ENCODE data around the gene ZBTB8B. TPM values are rescaled to one million over a fixed set of nuclear protein-coding genes. Genes with fewer than 3 reads are reported as not detected.

The ZBTB8B gene
- total RNA-seq, 8 experiments from 2014 or later = under 0.01 to 5.9 (median 2.8) TPM

- in situ Hi-C loops (cut with MboI; ENCODE audit: low pct_unique_long_range_greater_than_20kb in 2 of 9, low sequenced_read_pairs in 9 of 9, unreplicated experiment in 9 of 9) = no loop called here
- whole genome bisulfite sequencing, 10 experiments = 0 to 100% (median 22%) methylated on average over 1 to 10 of the region's 99 CpGs; no CpG with 5 or more reads in 4 of the 10 experiments
- Histone ChIP-seq H3K27ac (peak overlapping the region; percentile 86 to 88), H3K4me3 (peak overlapping the region; percentile 48 to 77 (median 58)), H3K4me1 (replicated peaks in 1 of 2) (peaks cover 0 to 4% of the 10 kb centered on the region in 2 donors)
- peak; percentile 85 to 95 (median 94) for ATAC-seq (replicated peaks in 6 of 8)
Measured at GRCh38 chr1:32500387-32501209, 35.7 kb downstream of the ZBTB8B start.

GRCh38 chr1:32501865-32502264 lies 37.0 kb downstream of the ZBTB8B start:
- 64 to 100% (median 92%) methylated on average over 1 to 9 of the region's 9 CpGs; no CpG with 5 or more reads in 2 of the 10 experiments for WGBS, 10 experiments
- no peak overlapping the region for H3K27ac ChIP-seq
- ATAC-seq (replicated peaks in 6 of 8) = no peak
- in situ Hi-C loops (cut with MboI; ENCODE audit: low pct_unique_long_range_greater_than_20kb in 2 of 9, low sequenced_read_pairs in 9 of 9, unreplicated experiment in 9 of 9) = no loop called here
- H3K4me1 ChIP-seq (replicated peaks in 1 of 2) = no peaks in the 10 kb centered on the region
- H3K4me3 ChIP-seq = no peak overlapping the region

GRCh38 chr1:32503153-32503552 lies 38.3 kb downstream of the ZBTB8B start:
- ATAC-seq (replicated peaks in 6 of 8) = no peak
- no peak overlapping the region for H3K27ac ChIP-seq
- 72 to 100% (median 89%) methylated on average over 1 to 5 of the region's 7 CpGs; no CpG with 5 or more reads in 3 of the 10 experiments for WGBS, 10 experiments
- H3K4me3 ChIP-seq = no peak overlapping the region
- in situ Hi-C loops (cut with MboI; ENCODE audit: low pct_unique_long_range_greater_than_20kb in 2 of 9, low sequenced_read_pairs in 9 of 9, unreplicated experiment in 9 of 9) = no loop called here
- H3K4me1 ChIP-seq (replicated peaks in 1 of 2) = no peaks in the 10 kb centered on the region

GRCh38 chr1:32507021-32507420 lies 42.1 kb downstream of the ZBTB8B start:
- no peak for ATAC-seq (replicated peaks in 6 of 8)
- no peak overlapping the region for H3K27ac ChIP-seq
- WGBS, 10 experiments = 4 to 100% (median 80%) methylated on average over 1 to 4 of the region's 4 CpGs
- H3K4me1 ChIP-seq (replicated peaks in 1 of 2) = no peaks in the 10 kb centered on the region
- H3K4me3 ChIP-seq = no peak overlapping the region
- in situ Hi-C loops (cut with MboI; ENCODE audit: low pct_unique_long_range_greater_than_20kb in 2 of 9, low sequenced_read_pairs in 9 of 9, unreplicated experiment in 9 of 9) = no loop called here

- 66 to 83% (median 70%) methylated on average over 2 to 5 of the region's 5 CpGs; no CpG with 5 or more reads in 3 of the 10 experiments for WGBS, 10 experiments
Measured at GRCh38 chr1:32508761-32509160, 43.9 kb downstream of the ZBTB8B start.

GRCh38 chr1:32509939-32510338 lies 45.1 kb downstream of the ZBTB8B start:
- no peaks in the 10 kb centered on the region for H3K4me1 ChIP-seq (replicated peaks in 1 of 2)
- no peak for ATAC-seq (replicated peaks in 6 of 8)
- 80 to 100% (median 88%) methylated on average over 1 of the region's 1 CpG; no CpG with 5 or more reads in 6 of the 10 experiments for WGBS, 10 experiments
- no peak overlapping the region for H3K4me3 ChIP-seq
- H3K27ac ChIP-seq = no peak overlapping the region
- in situ Hi-C loops (cut with MboI; ENCODE audit: low pct_unique_long_range_greater_than_20kb in 2 of 9, low sequenced_read_pairs in 9 of 9, unreplicated experiment in 9 of 9) = no loop called here

More at GRCh38 chr1:32508761-32509160, 43.9 kb downstream of the ZBTB8B start:
- Histone ChIP-seq H3K4me3 (no peak overlapping the region), H3K4me1 (replicated peaks in 1 of 2) (no peaks in the 10 kb centered on the region), H3K27ac (no peak overlapping the region)
- ATAC-seq (replicated peaks in 6 of 8) = no peak
- in situ Hi-C loops (cut with MboI; ENCODE audit: low pct_unique_long_range_greater_than_20kb in 2 of 9, low sequenced_read_pairs in 9 of 9, unreplicated experiment in 9 of 9) = no loop called here

Other genes with a start within 250 kb of the ZBTB8B start
- gene TMEM234, start 242.7 kb upstream of the ZBTB8B start, total RNA-seq = 10 to 100 TPM; 15.1 to 31.8 (median 25.6) TPM
- 100 to 1,000 TPM; 174 to 366 (median 241) TPM for gene EIF3I, start 242.7 kb upstream of the ZBTB8B start, total RNA-seq
- 10 to 100 TPM in 2 of 8 experiments, 1 to 10 TPM in 2, under 1 TPM in 3, not detected in 1; 0.49 to 12.0 (median 2.2) TPM for gene FAM167B, start 217.8 kb upstream of the ZBTB8B start, total RNA-seq
- 1 to 10 TPM in 3 of 8 experiments, under 1 TPM in 1, not detected in 4; 0.63 to 1.4 (median 1.2) TPM for gene LCK, start 213.8 kb upstream of the ZBTB8B start, total RNA-seq
- gene HDAC1, start 173.0 kb upstream of the ZBTB8B start, total RNA-seq = 100 to 1,000 TPM in 2 of 8 experiments, 10 to 100 TPM in 6; 45.7 to 124 (median 77.0) TPM
- 100 to 1,000 TPM in 7 of 8 experiments, 10 to 100 TPM in 1; 32.9 to 922 (median 250) TPM for gene MARCKSL1, start 128.8 kb upstream of the ZBTB8B start, total RNA-seq
- gene FAM229A, start 102.6 kb upstream of the ZBTB8B start, total RNA-seq = 1 to 10 TPM; 1.1 to 6.7 (median 4.3) TPM
- gene TSSK3, start 102.5 kb upstream of the ZBTB8B start, total RNA-seq = 1 to 10 TPM in 7 of 8 experiments, under 1 TPM in 1; 0.92 to 6.9 (median 2.5) TPM
- 100 to 1,000 TPM in 4 of 8 experiments, 10 to 100 TPM in 4; 60.0 to 135 (median 94.0) TPM for gene BSDC1, start 70.6 kb upstream of the ZBTB8B start, total RNA-seq
- 10 to 100 TPM in 5 of 8 experiments, 1 to 10 TPM in 3; 1.5 to 18.2 (median 14.3) TPM for gene ZBTB8A, start 74.4 kb downstream of the ZBTB8B start, total RNA-seq
- 10 to 100 TPM; 38.2 to 93.8 (median 52.5) TPM for gene ZBTB8OS, start 185.5 kb downstream of the ZBTB8B start, total RNA-seq
- gene RBBP4, start 186.1 kb downstream of the ZBTB8B start, total RNA-seq = 100 to 1,000 TPM in 6 of 8 experiments, 10 to 100 TPM in 2; 74.6 to 407 (median 198) TPM
- gene SYNC, start 237.7 kb downstream of the ZBTB8B start, total RNA-seq = 10 to 100 TPM in 1 of 8 experiments, 1 to 10 TPM in 2, under 1 TPM in 5; 0.24 to 26.0 (median 0.49) TPM

Measured in motor neuron (in vitro differentiated cells).